Measurements from ENCODE around the gene CCNT1.
"Not testable (repeated sequence)": the region's sequence is repeated elsewhere in the genome, so short reads cannot be mapped to it uniquely, and the experiment has no call there.

CCNT1 gene

DNA sequence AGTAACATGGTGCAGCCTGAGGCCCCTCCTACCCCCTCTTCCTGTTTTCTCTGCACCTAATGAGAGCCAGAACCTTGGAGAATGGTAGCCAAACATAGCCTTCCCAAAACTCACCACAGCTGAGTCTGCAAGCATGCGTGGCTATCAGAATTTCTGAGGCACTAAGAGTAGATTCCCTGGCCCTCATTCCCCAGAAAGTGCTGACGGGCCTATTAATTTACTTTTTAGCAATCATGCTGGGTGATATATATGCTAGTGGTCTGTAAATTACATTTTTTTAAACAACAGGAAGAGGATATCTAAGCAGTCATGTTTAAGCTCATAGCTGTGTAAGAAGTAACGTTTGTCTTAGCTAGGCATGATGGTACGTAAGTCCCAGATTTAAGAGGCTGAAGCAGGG is 64.8 kb downstream of the CCNT1 start:
- no peak for DNase-seq
- in situ Hi-C loops (cut with MboI; ENCODE audit: low pct_unique_long_range_greater_than_20kb, low sequenced_read_pairs), result no loop called here

DNA sequence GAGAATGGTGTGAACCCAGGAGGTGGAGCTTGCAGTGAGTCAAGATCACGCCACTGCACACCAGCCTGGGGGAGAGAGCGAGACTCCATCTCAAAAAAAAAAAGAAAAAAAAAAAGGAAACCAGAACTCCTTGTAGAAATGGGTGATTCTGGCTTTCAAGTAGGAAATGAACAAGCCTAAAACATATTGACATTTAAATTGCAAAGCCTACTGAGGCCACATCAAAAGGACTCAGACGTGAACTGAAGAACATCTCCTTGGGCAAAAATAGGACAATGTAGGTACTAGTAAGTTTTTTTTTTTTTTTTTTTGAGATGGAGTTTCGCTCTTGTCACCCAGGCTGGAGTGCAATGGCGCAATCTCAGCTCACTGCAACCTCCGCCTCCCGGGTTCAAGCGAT is 71.2 kb downstream of the CCNT1 start:
- not testable (repeated sequence) for DNase-seq
- in situ Hi-C loops (cut with MboI; ENCODE audit: low pct_unique_long_range_greater_than_20kb, low sequenced_read_pairs), result loop anchor here (25.0 kb wide), 1 partner anchor 108 kb away; the partner anchor contains the start of gene OR8S1

DNA sequence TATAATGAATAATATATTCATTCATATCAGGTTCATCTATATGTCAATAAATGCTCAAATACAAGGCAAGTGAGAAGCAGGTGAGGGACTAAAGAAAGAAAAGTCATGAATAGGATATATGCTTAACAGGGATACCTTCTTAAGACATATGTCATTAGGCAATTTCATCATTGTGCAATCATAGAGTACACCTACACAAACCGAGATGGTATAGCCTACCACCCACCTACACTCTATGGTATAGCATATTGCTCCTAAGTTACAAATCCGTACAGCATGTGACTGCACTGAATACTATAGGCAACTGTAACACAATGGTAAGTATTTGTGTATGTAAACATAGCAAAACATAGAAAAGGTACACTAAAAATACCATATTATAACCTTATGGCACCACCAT is 73.5 kb downstream of the CCNT1 start:
- in situ Hi-C loops (cut with MboI; ENCODE audit: low pct_unique_long_range_greater_than_20kb, low sequenced_read_pairs), result loop anchor here (25.0 kb wide), 1 partner anchor 106 kb away; the partner anchor contains the start of gene OR8S1
- DNase-seq, result no peak

DNA sequence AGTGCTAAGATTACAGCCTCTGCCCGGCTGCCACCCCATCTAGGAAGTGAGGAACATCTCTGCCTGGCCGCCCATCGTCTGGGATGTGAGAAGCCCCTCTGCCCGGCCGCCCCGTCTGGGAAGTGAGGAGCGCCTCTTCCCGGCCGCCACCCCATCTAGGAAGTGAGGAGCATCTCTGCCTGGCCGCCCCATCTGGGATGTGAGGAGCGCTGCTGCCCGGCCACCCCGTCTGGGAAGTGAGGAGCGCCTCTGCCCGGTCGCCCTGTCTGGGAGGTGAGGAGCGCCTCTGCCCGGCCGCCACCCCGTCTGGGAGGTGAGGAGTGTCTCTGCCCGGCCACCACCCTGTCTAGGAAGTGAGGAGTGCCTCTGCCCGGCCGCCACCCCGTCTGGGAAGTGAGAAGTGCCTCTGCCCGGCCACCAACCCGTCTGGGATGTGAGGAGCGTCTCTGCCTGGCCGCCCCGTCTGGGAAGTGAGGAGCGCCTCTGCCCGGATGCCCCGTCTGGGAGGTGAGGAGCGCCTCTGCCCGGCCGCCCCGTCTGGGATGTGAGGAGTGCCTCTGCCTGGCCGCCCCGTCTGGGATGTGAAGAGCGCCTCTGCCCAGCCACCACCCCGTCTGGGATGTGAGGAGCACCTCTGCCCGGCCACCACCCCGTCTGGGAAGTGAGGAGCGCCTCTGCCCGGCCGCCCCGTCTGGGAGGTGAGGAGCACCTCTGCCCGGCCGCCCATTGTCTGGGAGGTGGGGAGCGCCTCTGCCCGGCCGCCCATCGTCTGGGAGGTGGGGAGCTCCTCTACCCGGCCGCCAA is 74.6 kb downstream of the CCNT1 start:
- DNase-seq, result not testable (repeated sequence)
- in situ Hi-C loops (cut with MboI; ENCODE audit: low pct_unique_long_range_greater_than_20kb, low sequenced_read_pairs), result loop anchor here (25.0 kb wide), 1 partner anchor 105 kb away; the partner anchor contains the start of gene OR8S1

DNA sequence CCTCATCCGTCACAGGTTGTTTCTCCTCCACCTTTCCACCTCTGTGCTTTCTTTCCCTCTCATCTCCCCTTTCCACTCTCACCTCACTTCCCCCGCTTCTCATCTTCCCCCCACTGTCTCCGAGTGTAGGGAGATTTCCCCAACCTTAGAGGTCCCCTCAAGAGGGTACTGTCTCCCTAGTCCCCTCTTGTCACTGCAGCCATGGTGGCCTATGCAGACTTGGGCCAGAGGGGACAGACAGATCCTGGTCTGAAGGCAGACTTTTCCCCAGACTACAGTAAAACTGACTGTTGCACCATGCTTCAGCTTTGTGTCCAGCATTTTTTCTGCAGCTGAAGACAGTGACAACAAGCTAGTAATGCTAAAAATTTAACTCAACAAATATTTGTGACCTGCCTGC is 75.7 kb downstream of the CCNT1 start:
- in situ Hi-C loops (cut with MboI; ENCODE audit: low pct_unique_long_range_greater_than_20kb, low sequenced_read_pairs), result loop anchor here (25.0 kb wide), 1 partner anchor 104 kb away; the partner anchor contains the start of gene OR8S1
- DNase-seq, result no peak

DNA sequence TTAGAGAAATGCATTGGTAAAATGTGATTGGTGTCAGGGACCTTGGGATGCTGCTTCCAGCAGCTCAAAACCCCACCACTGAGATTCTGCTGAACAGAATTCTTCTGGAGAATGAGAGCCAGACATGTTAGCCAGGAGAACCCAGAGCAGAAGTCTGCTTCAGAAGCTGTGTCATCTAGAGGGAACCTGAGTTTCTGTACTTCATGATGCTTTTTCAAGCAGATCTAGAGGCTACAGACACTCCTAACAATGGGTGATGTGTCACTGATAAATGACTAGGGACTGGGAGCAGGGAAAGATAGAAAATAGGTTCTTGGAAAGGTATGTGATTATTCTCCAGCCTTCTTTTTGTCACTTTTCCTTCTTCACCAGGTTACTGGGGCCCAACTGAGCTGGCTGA is 76.1 kb downstream of the CCNT1 start:
- in situ Hi-C loops (cut with MboI; ENCODE audit: low pct_unique_long_range_greater_than_20kb, low sequenced_read_pairs), result loop anchor here (25.0 kb wide), 1 partner anchor 103 kb away; the partner anchor contains the start of gene OR8S1
- no peak for DNase-seq
